Measurements from ENCODE around the gene LARGE1.
"Not testable (repeated sequence)": the region's sequence is repeated elsewhere in the genome, so short reads cannot be mapped to it uniquely, and the experiment has no call there.

Gene LARGE1

GRCh38 chr22:33461698-33462434 lies 458.4 kb downstream of the LARGE1 start:
- DNase-seq: no peak

- DNase-seq: not testable (repeated sequence)
These were observed 459.0 kb downstream of the LARGE1 start for GRCh38 chr22:33461245-33461644.

GRCh38 chr22:33459137-33459536 lies 461.1 kb downstream of the LARGE1 start:
- no peak for DNase-seq

GRCh38 chr22:33456511-33456910 lies 463.8 kb downstream of the LARGE1 start:
- DNase-seq: no peak

GRCh38 chr22:33455036-33455435 lies 465.2 kb downstream of the LARGE1 start:
- no peak for DNase-seq

GRCh38 chr22:33451866-33452469 lies 468.3 kb downstream of the LARGE1 start:
- no peak for DNase-seq

- no peak for DNase-seq
These were observed 469.5 kb downstream of the LARGE1 start for GRCh38 chr22:33450756-33451155.

- DNase-seq: no peak
These were observed 472.5 kb downstream of the LARGE1 start for GRCh38 chr22:33447733-33448132.

GRCh38 chr22:33443683-33444082 lies 476.6 kb downstream of the LARGE1 start:
- no peak for DNase-seq

GRCh38 chr22:33440756-33441155 lies 479.5 kb downstream of the LARGE1 start:
- no peak for DNase-seq

- no peak for DNase-seq
These were observed 482.0 kb downstream of the LARGE1 start for GRCh38 chr22:33438273-33438672.

GRCh38 chr22:33431300-33431699 lies 489.0 kb downstream of the LARGE1 start:
- no peak for DNase-seq

GRCh38 chr22:33429281-33429680 lies 491.0 kb downstream of the LARGE1 start:
- no peak for DNase-seq

GRCh38 chr22:33427461-33427860 lies 492.8 kb downstream of the LARGE1 start:
- no peak for DNase-seq

GRCh38 chr22:33426451-33426850 lies 493.8 kb downstream of the LARGE1 start:
- no peak for DNase-seq

- DNase-seq: no peak
These were observed 498.4 kb downstream of the LARGE1 start for GRCh38 chr22:33421859-33422258.

- DNase-seq: no peak
These were observed 501.8 kb downstream of the LARGE1 start for GRCh38 chr22:33418484-33418883.

GRCh38 chr22:33415401-33415800 lies 504.9 kb downstream of the LARGE1 start:
- no peak for DNase-seq

- no peak for DNase-seq
These were observed 511.2 kb downstream of the LARGE1 start for GRCh38 chr22:33409079-33409478.

- DNase-seq: no peak
These were observed 515.1 kb downstream of the LARGE1 start for GRCh38 chr22:33405194-33405593.

- DNase-seq: no peak
These were observed 515.6 kb downstream of the LARGE1 start for GRCh38 chr22:33404723-33405122.

GRCh38 chr22:33402325-33402724 lies 518.0 kb downstream of the LARGE1 start:
- DNase-seq: no peak

- DNase-seq: no peak
These were observed 519.0 kb downstream of the LARGE1 start for GRCh38 chr22:33401291-33401690.

- no peak for DNase-seq
These were observed 519.4 kb downstream of the LARGE1 start for GRCh38 chr22:33400891-33401290.
